PC-9 (cell line): Measurements from ENCODE around the gene SETD7. TPM values are rescaled to one million over a fixed set of nuclear protein-coding genes. Genes with fewer than 3 reads are reported as not detected.

ENCODE experiments used
- BruUV-seq: library from RNA; stranded (reverse); fragments of 400-500 nt; replicated peaks from 2 replicates; lab custom pipeline; 2021; lab: Mats Ljungman, UMichigan
- CTCF ChIA-PET: fragments of 300-600 bp; sonication (Branson Sonifier 250); formaldehyde crosslinking; loops from one replicate; lab custom pipeline; 2022; ENCODE audit warnings: antibody characterized with exemption; lab: Charles Lee
- POLR2A ChIA-PET: fragments of 300-600 bp; sonication (Branson Sonifier 250); formaldehyde crosslinking; loops from one replicate; lab custom pipeline; 2022; ENCODE audit warnings: antibody characterized with exemption; ENCODE audit not compliant: unreplicated experiment; lab: Charles Lee
- DNase-seq, 2 experiments: peaks; one replicate each; pipeline versions ENCODE4 v3.0.0 to v3.0.0-alpha.2; 2015 to 2022; ENCODE audit warnings: mixed read lengths in 1 of 2
- H2AFZ ChIP-seq: fragments of 200-600 bp; sonication (generic); 2 replicates; pipeline ENCODE4 v1.8.1; 2017; ENCODE audit warnings: antibody characterized with exemption
- H3F3A ChIP-seq: fragments of 200-600 bp; sonication (generic); 2 replicates; pipeline ENCODE4 v1.8.1; 2017; ENCODE audit warnings: antibody characterized with exemption, mild to moderate bottlenecking, low read depth; ENCODE audit not compliant: insufficient read depth
- H3K27ac ChIP-seq: fragments of 200-600 bp; sonication (generic); 2 replicates; pipeline ENCODE4 v1.6.1; 2016; ENCODE audit warnings: mixed run types
- H3K27me3 ChIP-seq: fragments of 200-600 bp; sonication (generic); 2 replicates; pipeline ENCODE4 v1.6.1; 2016; ENCODE audit warnings: low read depth, mixed run types; ENCODE audit not compliant: insufficient read depth
- H3K36me3 ChIP-seq: fragments of 200-600 bp; sonication (generic); 2 replicates; pipeline ENCODE4 v1.6.1; 2016; ENCODE audit warnings: low read depth, mixed run types
- H3K4me1 ChIP-seq: fragments of 200-600 bp; sonication (generic); replicated peaks from 2 replicates; pipeline ENCODE4 v1.6.1; 2016; ENCODE audit warnings: mixed run types; ENCODE audit not compliant: insufficient read depth
- H3K4me2 ChIP-seq: fragments of 200-600 bp; sonication (generic); 2 replicates; pipeline ENCODE4 v1.6.1; 2017; ENCODE audit warnings: mixed run types
- H3K4me3 ChIP-seq: fragments of 200-600 bp; sonication (generic); 2 replicates; pipeline ENCODE4 v1.6.1; 2016; ENCODE audit warnings: mixed run types
- H3K79me2 ChIP-seq: fragments of 200-600 bp; sonication (generic); 2 replicates; pipeline ENCODE4 v1.6.1; 2017; ENCODE audit warnings: low read depth, mixed run types
- H3K9me2 ChIP-seq: fragments of 200-600 bp; sonication (generic); 2 replicates; pipeline ENCODE4 v1.8.1; 2017; ENCODE audit warnings: mild to moderate bottlenecking; ENCODE audit not compliant: insufficient read depth
- H3K9me3 ChIP-seq: fragments of 200-600 bp; sonication (generic); 2 replicates; pipeline ENCODE4 v1.8.1; 2016; ENCODE audit warnings: low read depth; ENCODE audit not compliant: insufficient read depth
- H4K20me1 ChIP-seq: fragments of 200-600 bp; sonication (generic); 2 replicates; pipeline ENCODE4 v1.8.1; 2017; ENCODE audit not compliant: insufficient read depth
- CTCF ChIP-seq: fragments of 200-600 bp; sonication (generic); conservative IDR thresholded peaks from 2 replicates; pipeline ENCODE4 v1.6.1; 2017; ENCODE audit warnings: mixed run types, antibody characterized with exemption, mild to moderate bottlenecking, moderate library complexity
- EZH2 ChIP-seq: fragments of 200-600 bp; sonication (generic); IDR thresholded peaks from 2 replicates; pipeline ENCODE4 v1.8.0; 2017; ENCODE audit warnings: antibody characterized with exemption, low read depth
- intact Hi-C: fragments of 100-400 bp; cut with micrococcal nuclease; formaldehyde crosslinking; loops from one replicate; pipeline ENCODE4 v1.10.0; 2022; ENCODE audit not compliant: unreplicated experiment
- total RNA-seq: library from RNA; stranded (reverse); gene quantifications from 2 replicates; pipeline ENCODE4 v1.2.3, GENCODE V29; 2021

SETD7 gene
- total RNA-seq, 1 experiment from 2014 or later = 36.5 TPM

- TF ChIP-seq CTCF (no peak), EZH2 (no peak)
- ChIA-PET POLR2A (no interaction called here), CTCF (no interaction called here)
- BruUV-seq = no TSS peak
- Histone ChIP-seq H3K9me3 (no peaks in the 10 kb centered on the region), H2AFZ (no peak overlapping the region), H3K27ac (no peak overlapping the region), H3K4me1 (no peaks in the 10 kb centered on the region), H4K20me1 (no peaks in the 10 kb centered on the region), H3K36me3 (no peaks in the 10 kb centered on the region), H3K9me2 (no peaks in the 10 kb centered on the region), H3K4me3 (no peak overlapping the region), H3F3A (no peaks in the 10 kb centered on the region), H3K27me3 (no peaks in the 10 kb centered on the region), H3K4me2 (no peak overlapping the region), H3K79me2 (no peaks in the 10 kb centered on the region)
- DNase-seq = no peak
- intact Hi-C loops = loop anchor here (10.0 kb wide), 1 partner anchor 467 kb away; no protein-coding TSS in a partner anchor
These were observed 54.5 kb downstream of the SETD7 start for GRCh38 chr4:139501527-139501926.

- no peak for DNase-seq
- Histone ChIP-seq H3F3A (no peaks in the 10 kb centered on the region), H3K9me3 (no peaks in the 10 kb centered on the region), H3K36me3 (no peaks in the 10 kb centered on the region), H3K4me1 (no peaks in the 10 kb centered on the region), H3K27ac (no peak overlapping the region), H2AFZ (no peak overlapping the region), H3K9me2 (no peaks in the 10 kb centered on the region), H3K4me3 (no peak overlapping the region), H4K20me1 (no peaks in the 10 kb centered on the region), H3K4me2 (no peak overlapping the region), H3K79me2 (no peaks in the 10 kb centered on the region), H3K27me3 (no peaks in the 10 kb centered on the region)
- intact Hi-C loops = loop anchor here (10.0 kb wide), 1 partner anchor 466 kb away; no protein-coding TSS in a partner anchor
- CTCF ChIA-PET = no interaction called here
- POLR2A ChIA-PET = no interaction called here
- BruUV-seq = no TSS peak
- TF ChIP-seq EZH2 = no peak
These were observed 54.9 kb downstream of the SETD7 start for GRCh38 chr4:139501117-139501516.

- BruUV-seq = no TSS peak
- CTCF ChIA-PET = interaction anchor here (0.6 kb wide), 1 partner anchor 158 kb away, joined by 3 read pairs; no protein-coding TSS in a partner anchor
- DNase-seq = no peak
These were observed 56.8 kb downstream of the SETD7 start for GRCh38 chr4:139499186-139499585.

More at GRCh38 chr4:139499186-139499585, 56.8 kb downstream of the SETD7 start:
- H3K27me3 ChIP-seq = no peaks in the 10 kb centered on the region
- intact Hi-C loops = loop anchor here (5.0 kb wide), 1 partner anchor 153 kb away; no protein-coding TSS in a partner anchor
- H3K4me1 ChIP-seq = no peaks in the 10 kb centered on the region
- H3K4me3 ChIP-seq = no peak overlapping the region
- TF ChIP-seq CTCF (no peak), EZH2 (no peak)
- POLR2A ChIA-PET = no interaction called here
- no peak overlapping the region for H3K27ac ChIP-seq
- H3K9me3 ChIP-seq = no peaks in the 10 kb centered on the region
- H3F3A ChIP-seq = no peaks in the 10 kb centered on the region
- H3K36me3 ChIP-seq = no peaks in the 10 kb centered on the region
- no peaks in the 10 kb centered on the region for H4K20me1 ChIP-seq
- H2AFZ ChIP-seq = no peak overlapping the region
- H3K79me2 ChIP-seq = no peaks in the 10 kb centered on the region
- H3K9me2 ChIP-seq = no peaks in the 10 kb centered on the region
- no peak overlapping the region for H3K4me2 ChIP-seq
